BE2C (cell line): ENCODE results near the gene SAE1.

Experiments used
- DNase-seq: peaks from one replicate; pipeline ENCODE4 v3.0.0-alpha.2; 2020
- H3K27me3 ChIP-seq: fragments of 250-450 bp; sonication (Bioruptor Pico); 2 replicates; pipeline ENCODE4 v1.5.1; 2020; ENCODE audit warnings: mild to moderate bottlenecking
- H3K36me3 ChIP-seq: fragments of 250-450 bp; sonication (Bioruptor Pico); 2 replicates; pipeline ENCODE4 v1.5.1; 2020; ENCODE audit warnings: mild to moderate bottlenecking
- H3K4me1 ChIP-seq: fragments of 250-450 bp; sonication (Bioruptor Pico); 2 replicates; pipeline ENCODE4 v1.5.1; 2020
- H3K4me3 ChIP-seq: 2 replicates; pipeline ENCODE4 v1.5.1; 2011; ENCODE audit warnings: low read depth, low read length
- H3K9me3 ChIP-seq: fragments of 250-450 bp; sonication (Bioruptor Pico); 2 replicates; pipeline ENCODE4 v1.5.1; 2020
- CTCF ChIP-seq: IDR thresholded peaks from 2 replicates; pipeline ENCODE4 v1.5.1; 2012; ENCODE audit warnings: mild to moderate bottlenecking, low read depth, low read length

Gene SAE1

GRCh38 chr19:47144630-47145029, 14.0 kb downstream of the SAE1 start:
- Histone ChIP-seq H3K36me3 (peaks cover 75% of the 10 kb centered on the region), H3K4me1 (no peaks in the 10 kb centered on the region), H3K27me3 (no peaks in the 10 kb centered on the region), H3K9me3 (no peaks in the 10 kb centered on the region), H3K4me3 (no peak overlapping the region)
- no peak for TF ChIP-seq CTCF
- DNase-seq: no peak

GRCh38 chr19:47145639-47146486, 15.2 kb downstream of the SAE1 start:
- no peaks in the 10 kb centered on the region for H3K4me1 ChIP-seq
- H3K36me3 ChIP-seq: peaks cover 80% of the 10 kb centered on the region
- no peaks in the 10 kb centered on the region for H3K9me3 ChIP-seq
- TF ChIP-seq CTCF: no peak
- no peak for DNase-seq
- no peak overlapping the region for H3K4me3 ChIP-seq
- H3K27me3 ChIP-seq: no peaks in the 10 kb centered on the region

- Histone ChIP-seq H3K36me3 (peaks cover 84% of the 10 kb centered on the region), H3K4me3 (no peak overlapping the region), H3K27me3 (no peaks in the 10 kb centered on the region), H3K9me3 (no peaks in the 10 kb centered on the region), H3K4me1 (no peaks in the 10 kb centered on the region)
- TF ChIP-seq CTCF: no peak
- no peak for DNase-seq
These were observed 16.3 kb downstream of the SAE1 start for GRCh38 chr19:47146920-47147319.

GRCh38 chr19:47151627-47152026, 21.0 kb downstream of the SAE1 start:
- no peaks in the 10 kb centered on the region for H3K27me3 ChIP-seq

GRCh38 chr19:47152205-47152604, 21.6 kb downstream of the SAE1 start:
- H3K36me3 ChIP-seq: peaks cover 93% of the 10 kb centered on the region
- no peak for TF ChIP-seq CTCF
- no peaks in the 10 kb centered on the region for H3K9me3 ChIP-seq
- no peak overlapping the region for H3K4me3 ChIP-seq
- DNase-seq: no peak
- no peaks in the 10 kb centered on the region for H3K27me3 ChIP-seq
- H3K4me1 ChIP-seq: no peaks in the 10 kb centered on the region

More at GRCh38 chr19:47151627-47152026, 21.0 kb downstream of the SAE1 start:
- Histone ChIP-seq H3K36me3 (peaks cover 91% of the 10 kb centered on the region), H3K4me1 (no peaks in the 10 kb centered on the region), H3K9me3 (no peaks in the 10 kb centered on the region), H3K4me3 (no peak overlapping the region)
- DNase-seq: no peak
- TF ChIP-seq CTCF: no peak

GRCh38 chr19:47152632-47153031, 22.0 kb downstream of the SAE1 start:
- Histone ChIP-seq H3K4me3 (no peak overlapping the region), H3K36me3 (peaks cover 93% of the 10 kb centered on the region), H3K9me3 (no peaks in the 10 kb centered on the region), H3K4me1 (no peaks in the 10 kb centered on the region), H3K27me3 (no peaks in the 10 kb centered on the region)
- no peak for DNase-seq
- TF ChIP-seq CTCF: no peak
